Memory B cell (primary cell): ENCODE data around the gene PARL.

Experiments used
- ATAC-seq: fragments of 150-1000 bp; cut with Tn5 transposase; 2 replicates; pipeline ENCODE4 v1.10.0; 2021; ENCODE audit warnings: low read depth, mild to moderate bottlenecking, moderate library complexity
- DNase-seq, 2 donors: peaks; one replicate each; pipeline ENCODE4 v3.0.0; 2022; ENCODE audit warnings: low spot score in 2 of 2
- H3K27ac Mint-ChIP-seq: one replicate; pipeline ENCODE4 v1.8.0; 2022; ENCODE audit warnings: mild to moderate bottlenecking, moderate library complexity, mixed read lengths
- H3K27me3 Mint-ChIP-seq: one replicate; pipeline ENCODE4 v1.8.0; 2022; ENCODE audit warnings: mixed read lengths
- H3K36me3 Mint-ChIP-seq: one replicate; pipeline ENCODE4 v1.8.0; 2022; ENCODE audit warnings: mild to moderate bottlenecking, mixed read lengths
- H3K4me1 Mint-ChIP-seq: one replicate; pipeline ENCODE4 v1.8.0; 2022; ENCODE audit warnings: mixed read lengths
- H3K4me3 Mint-ChIP-seq: one replicate; pipeline ENCODE4 v1.8.0; 2022; ENCODE audit warnings: mild to moderate bottlenecking, moderate library complexity, mixed read lengths
- H3K9me3 Mint-ChIP-seq: one replicate; pipeline ENCODE4 v1.8.0; 2022; ENCODE audit warnings: mixed read lengths

Gene PARL

DNA sequence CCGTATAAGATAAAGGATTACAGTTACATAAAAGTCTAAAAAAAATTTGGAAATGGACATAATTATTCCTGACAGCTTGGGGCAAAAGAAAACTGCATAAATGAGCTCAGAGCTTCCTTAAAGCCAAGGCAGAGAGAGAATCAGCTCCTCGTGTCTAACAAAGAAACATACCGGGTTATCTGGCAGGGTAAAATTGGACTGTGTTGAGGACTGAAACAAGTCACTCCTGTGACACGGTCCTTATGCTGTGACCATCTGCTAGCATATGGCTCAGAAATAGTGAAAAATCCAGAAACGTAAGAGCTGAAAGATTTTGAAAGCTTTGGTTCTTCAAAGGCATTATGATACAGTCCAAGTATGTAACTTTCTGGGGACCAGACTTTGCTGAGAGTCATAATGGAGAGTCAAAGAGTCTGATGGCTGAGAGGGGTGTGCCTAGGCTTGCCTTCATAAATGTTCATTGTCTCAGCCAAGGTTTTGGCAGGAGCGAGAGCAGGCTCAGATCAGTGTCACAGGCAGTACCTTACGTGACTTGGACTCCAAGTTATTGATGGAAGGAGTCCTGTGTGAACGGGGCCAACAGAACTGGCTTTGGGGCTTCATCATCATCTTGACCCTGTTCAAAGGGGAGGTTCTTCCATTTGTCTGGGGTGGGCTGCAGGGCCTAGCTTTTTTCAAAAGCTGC is 71.8 kb downstream of the PARL start:
- peaks cover 5% of the 10 kb centered on the region for H3K4me1 Mint-ChIP-seq
- H3K36me3 Mint-ChIP-seq: peaks cover 25% of the 10 kb centered on the region
- ATAC-seq (no peak), DNase-seq (no peak)
- no peaks in the 10 kb centered on the region for H3K27me3 Mint-ChIP-seq
- no peaks in the 10 kb centered on the region for H3K9me3 Mint-ChIP-seq
- no peak overlapping the region for H3K4me3 Mint-ChIP-seq
- no peak overlapping the region for H3K27ac Mint-ChIP-seq

DNA sequence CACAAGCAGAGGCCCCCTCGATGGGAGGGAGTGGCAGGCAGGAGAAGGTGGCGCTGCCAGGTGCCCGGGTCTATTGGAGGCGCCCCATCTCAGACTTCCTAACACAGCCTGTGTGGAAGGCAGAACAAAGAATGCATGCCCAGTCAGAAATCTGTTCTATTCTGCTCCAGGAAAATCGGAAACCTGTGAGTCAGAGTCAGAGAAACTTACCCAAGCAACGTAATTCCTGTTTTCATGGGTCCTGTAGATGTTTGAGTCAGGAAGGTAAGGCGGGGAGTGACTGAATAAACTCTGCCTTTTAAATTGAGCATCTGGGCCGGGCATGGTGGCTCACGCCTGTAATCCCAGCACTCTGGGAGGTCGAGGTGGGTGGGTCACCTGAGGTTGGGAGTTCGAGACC is 73.0 kb downstream of the PARL start:
- no peaks in the 10 kb centered on the region for H3K27me3 Mint-ChIP-seq
- peaks cover 5% of the 10 kb centered on the region for H3K4me1 Mint-ChIP-seq
- no peak for DNase-seq
- H3K27ac Mint-ChIP-seq: no peak overlapping the region
- no peaks in the 10 kb centered on the region for H3K9me3 Mint-ChIP-seq
- ATAC-seq: no peak
- H3K36me3 Mint-ChIP-seq: peaks cover 33% of the 10 kb centered on the region
- no peak overlapping the region for H3K4me3 Mint-ChIP-seq

DNA sequence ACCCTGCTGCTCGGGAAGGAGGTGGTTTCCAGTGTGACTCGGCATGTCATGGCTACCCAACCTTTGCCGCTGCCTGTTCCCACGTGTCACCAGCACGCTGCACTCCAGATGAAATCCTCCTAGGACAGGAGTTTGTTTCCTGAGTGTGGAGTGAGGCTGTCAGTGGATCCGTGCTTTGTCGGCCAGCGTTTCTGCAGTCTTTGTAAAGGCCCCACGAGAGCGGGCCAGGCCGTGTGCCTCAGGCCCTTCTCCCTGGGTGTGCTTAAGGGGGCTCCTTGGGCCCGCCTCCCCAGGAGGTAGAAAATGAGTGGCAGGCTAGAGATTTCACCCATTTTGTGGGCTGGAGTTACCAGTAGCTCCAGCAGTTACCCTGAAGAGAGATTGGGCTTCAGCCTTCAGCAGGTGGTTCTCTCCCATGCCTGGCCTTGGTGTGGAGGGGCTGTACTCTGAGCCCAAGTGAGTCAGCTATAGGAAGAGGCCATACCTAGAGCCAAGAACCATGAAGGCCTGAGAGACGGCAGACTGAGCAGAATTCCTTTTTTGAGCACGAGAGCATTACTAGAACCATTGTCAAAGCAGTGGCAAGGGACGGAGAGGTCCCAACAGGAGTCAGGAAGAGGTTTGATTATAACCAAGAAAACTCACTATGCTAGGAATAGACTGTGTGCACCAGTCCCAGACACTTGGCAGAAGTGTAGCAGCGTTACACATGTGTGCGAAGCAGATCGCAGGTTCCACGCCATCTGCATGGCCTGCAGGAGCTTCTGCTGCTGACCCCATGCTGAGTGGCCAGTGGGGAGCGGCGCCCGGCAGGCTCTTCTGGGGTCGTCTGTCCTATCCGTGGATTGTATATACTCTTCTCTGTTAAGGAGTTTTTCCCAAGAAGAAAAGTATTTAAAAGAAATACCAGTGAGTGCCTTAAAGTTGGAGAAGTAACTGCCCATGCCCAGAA is 73.8 kb downstream of the PARL start:
- DNase-seq: no peak
- no peak for ATAC-seq
- Mint-ChIP-seq H3K36me3 (peaks cover 32% of the 10 kb centered on the region), H3K4me1 (peaks cover 2% of the 10 kb centered on the region), H3K27me3 (no peaks in the 10 kb centered on the region), H3K9me3 (no peaks in the 10 kb centered on the region), H3K4me3 (no peak overlapping the region), H3K27ac (no peak overlapping the region)

- H3K27ac Mint-ChIP-seq: no peak overlapping the region
- peaks cover 34% of the 10 kb centered on the region for H3K36me3 Mint-ChIP-seq
Measured at GRCh38 chr3:183809270-183809669, 75.4 kb downstream of the PARL start.

GRCh38 chr3:183808355-183808754 is 76.3 kb downstream of the PARL start:
- H3K27ac Mint-ChIP-seq: no peak overlapping the region
- DNase-seq: no peak
- no peak for ATAC-seq
- peaks cover 42% of the 10 kb centered on the region for H3K36me3 Mint-ChIP-seq
- no peaks in the 10 kb centered on the region for H3K4me1 Mint-ChIP-seq
- H3K9me3 Mint-ChIP-seq: no peaks in the 10 kb centered on the region
- H3K4me3 Mint-ChIP-seq: no peak overlapping the region
- H3K27me3 Mint-ChIP-seq: no peaks in the 10 kb centered on the region

More at GRCh38 chr3:183809270-183809669, 75.4 kb downstream of the PARL start:
- Mint-ChIP-seq H3K4me3 (no peak overlapping the region), H3K9me3 (no peaks in the 10 kb centered on the region), H3K4me1 (peaks cover under 1% of the 10 kb centered on the region), H3K27me3 (no peaks in the 10 kb centered on the region)
- DNase-seq (no peak), ATAC-seq (no peak)

GRCh38 chr3:183807881-183808280 is 76.8 kb downstream of the PARL start:
- Mint-ChIP-seq H3K4me1 (no peaks in the 10 kb centered on the region), H3K36me3 (peaks cover 44% of the 10 kb centered on the region), H3K4me3 (no peak overlapping the region), H3K27me3 (no peaks in the 10 kb centered on the region), H3K9me3 (no peaks in the 10 kb centered on the region), H3K27ac (no peak overlapping the region)
- ATAC-seq (no peak), DNase-seq (no peak)

- ATAC-seq: no peak
- Mint-ChIP-seq H3K27me3 (no peaks in the 10 kb centered on the region), H3K4me1 (no peaks in the 10 kb centered on the region), H3K27ac (peak overlapping the region; percentile 57), H3K36me3 (peaks cover 46% of the 10 kb centered on the region), H3K4me3 (no peak overlapping the region), H3K9me3 (no peaks in the 10 kb centered on the region)
- DNase-seq: no peak
Measured at GRCh38 chr3:183807209-183807728, 77.4 kb downstream of the PARL start.

DNA sequence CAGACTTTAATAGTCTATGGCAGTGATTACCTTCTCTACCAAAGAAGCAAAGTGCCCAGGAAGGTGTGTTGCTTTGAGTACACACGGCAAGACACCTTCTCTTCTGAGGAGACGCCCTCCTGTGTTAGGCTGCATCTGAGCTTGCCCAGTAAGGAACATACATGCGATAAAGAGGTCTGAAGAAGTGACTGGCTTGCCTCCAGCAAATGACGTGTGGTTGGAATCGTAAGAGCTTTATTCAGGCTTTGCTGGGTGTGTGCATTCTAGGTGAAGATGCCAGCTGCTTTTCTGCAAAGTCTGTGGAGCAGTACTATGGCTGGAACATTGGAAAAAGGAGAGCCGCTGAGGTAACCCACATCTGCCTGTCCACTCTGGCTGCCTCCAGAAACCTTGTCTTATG is 81.7 kb downstream of the PARL start:
- H3K27me3 Mint-ChIP-seq: no peaks in the 10 kb centered on the region
- ATAC-seq: no peak

DNA sequence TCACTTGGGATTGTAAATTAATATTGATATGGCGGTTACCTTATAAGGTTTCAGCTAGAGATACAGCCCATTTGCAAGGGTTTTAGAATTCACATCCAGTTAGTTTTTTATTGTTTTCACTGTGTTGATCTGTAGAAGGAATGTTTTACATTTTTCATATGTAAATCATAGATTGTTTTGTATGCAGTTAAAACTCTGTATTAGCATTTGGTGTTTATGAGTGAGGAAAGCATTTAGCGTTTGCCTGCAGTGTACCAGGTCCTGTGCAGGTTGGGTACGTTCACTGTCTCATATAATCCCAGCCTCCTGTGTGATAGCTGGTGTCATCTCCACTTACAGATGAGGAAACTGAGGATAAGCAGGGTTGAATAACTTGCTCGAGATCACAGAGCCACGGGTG is 83.1 kb downstream of the PARL start:
- Mint-ChIP-seq H3K4me1 (no peaks in the 10 kb centered on the region), H3K27me3 (no peaks in the 10 kb centered on the region), H3K36me3 (peaks cover 37% of the 10 kb centered on the region), H3K9me3 (no peaks in the 10 kb centered on the region), H3K27ac (no peak overlapping the region), H3K4me3 (no peak overlapping the region)
- DNase-seq: no peak
- ATAC-seq: no peak

More for the DNA sequence above, 81.7 kb downstream of the PARL start:
- Mint-ChIP-seq H3K4me3 (no peak overlapping the region), H3K27ac (no peak overlapping the region), H3K4me1 (no peaks in the 10 kb centered on the region), H3K36me3 (peaks cover 43% of the 10 kb centered on the region), H3K9me3 (no peaks in the 10 kb centered on the region)
- no peak for DNase-seq

GRCh38 chr3:183800243-183800863 is 84.3 kb downstream of the PARL start:
- no peak for DNase-seq
- Mint-ChIP-seq H3K27ac (no peak overlapping the region), H3K27me3 (no peaks in the 10 kb centered on the region), H3K4me3 (no peak overlapping the region), H3K9me3 (no peaks in the 10 kb centered on the region), H3K36me3 (peaks cover 37% of the 10 kb centered on the region), H3K4me1 (no peaks in the 10 kb centered on the region)
- no peak for ATAC-seq

- peaks cover 34% of the 10 kb centered on the region for H3K36me3 Mint-ChIP-seq
- DNase-seq (no peak), ATAC-seq (no peak)
- no peak overlapping the region for H3K27ac Mint-ChIP-seq
- H3K4me3 Mint-ChIP-seq: no peak overlapping the region
- no peaks in the 10 kb centered on the region for H3K4me1 Mint-ChIP-seq
- H3K9me3 Mint-ChIP-seq: no peaks in the 10 kb centered on the region
- no peaks in the 10 kb centered on the region for H3K27me3 Mint-ChIP-seq
Measured at GRCh38 chr3:183799461-183799860, 85.2 kb downstream of the PARL start.

DNA sequence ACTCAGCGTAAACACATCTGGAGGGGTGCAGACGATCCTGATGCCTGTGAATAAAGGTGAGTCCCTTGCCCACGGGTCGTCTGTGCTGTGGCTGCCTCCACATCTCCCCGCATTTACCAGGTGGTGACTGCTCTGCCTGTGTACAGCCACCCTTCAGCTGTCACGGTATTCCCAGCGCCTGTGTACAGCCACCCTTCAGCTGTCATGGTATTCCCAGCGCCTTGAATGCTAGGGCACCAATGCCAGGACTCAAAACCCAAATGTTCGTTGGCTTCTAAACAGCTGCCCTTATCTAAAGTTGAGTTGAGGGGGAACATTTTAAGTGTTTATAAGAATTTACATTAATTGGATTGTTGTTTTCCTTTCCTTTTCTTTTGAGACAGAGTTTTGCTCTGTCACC is 86.7 kb downstream of the PARL start:
- ATAC-seq (no peak), DNase-seq (no peak)
- H3K4me3 Mint-ChIP-seq: no peak overlapping the region
- no peak overlapping the region for H3K27ac Mint-ChIP-seq
- H3K27me3 Mint-ChIP-seq: no peaks in the 10 kb centered on the region
- peaks cover 29% of the 10 kb centered on the region for H3K36me3 Mint-ChIP-seq
- H3K4me1 Mint-ChIP-seq: no peaks in the 10 kb centered on the region
- no peaks in the 10 kb centered on the region for H3K9me3 Mint-ChIP-seq

- no peak overlapping the region for H3K27ac Mint-ChIP-seq
- no peak for ATAC-seq
- no peaks in the 10 kb centered on the region for H3K27me3 Mint-ChIP-seq
- no peaks in the 10 kb centered on the region for H3K9me3 Mint-ChIP-seq
- no peak for DNase-seq
- H3K4me1 Mint-ChIP-seq: no peaks in the 10 kb centered on the region
- no peak overlapping the region for H3K4me3 Mint-ChIP-seq
- peaks cover 28% of the 10 kb centered on the region for H3K36me3 Mint-ChIP-seq
Measured at GRCh38 chr3:183796372-183796771, 88.3 kb downstream of the PARL start.

DNA sequence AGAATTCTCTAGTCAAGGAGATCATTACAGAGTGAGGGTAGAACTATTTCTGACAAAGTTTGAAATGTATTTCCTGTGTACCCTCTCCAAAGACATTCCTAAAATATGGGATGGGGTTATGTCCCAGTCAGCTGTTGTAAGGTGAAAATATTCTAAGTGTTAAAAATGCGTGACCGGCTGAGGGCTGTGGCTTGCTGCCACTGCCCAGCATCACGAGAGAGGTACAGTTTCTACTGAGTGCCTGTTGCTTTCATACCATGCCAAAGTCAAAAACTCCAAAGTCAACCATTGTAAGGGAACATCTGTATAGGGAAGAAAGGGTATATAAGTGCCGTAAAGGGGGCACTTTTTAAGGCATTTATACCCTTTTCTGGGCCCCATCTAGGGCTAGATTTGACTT is 90.2 kb downstream of the PARL start:
- H3K36me3 Mint-ChIP-seq: peaks cover 36% of the 10 kb centered on the region
- H3K27ac Mint-ChIP-seq: no peak overlapping the region

More for the DNA sequence above, 90.2 kb downstream of the PARL start:
- Mint-ChIP-seq H3K4me1 (no peaks in the 10 kb centered on the region), H3K4me3 (no peak overlapping the region), H3K27me3 (no peaks in the 10 kb centered on the region), H3K9me3 (no peaks in the 10 kb centered on the region)
- DNase-seq (no peak), ATAC-seq (no peak)
